Globus pallidus (tissue), 1 donor: ENCODE results near the gene ZC3H14.

Experiments used
- DNase-seq: peaks from one replicate; pipeline ENCODE4 v3.0.0-alpha.2; 2015; ENCODE audit warnings: low spot score

The ZC3H14 gene

GRCh38 chr14:88552876-88553275 lies 10.0 kb upstream of the ZC3H14 start:
- no peak for DNase-seq

GRCh38 chr14:88553886-88554456 lies 8.9 kb upstream of the ZC3H14 start:
- peak; percentile 40 for DNase-seq

GRCh38 chr14:88554457-88555286 lies 8.2 kb upstream of the ZC3H14 start, which contains the start of gene PTPN21:
Gene PTPN21, minus strand, starts transcription at chr14:88555007. Its CDS starts 4,590 bp downstream, at chr14:88550417.
- DNase-seq, result peak; percentile 58

DNA sequence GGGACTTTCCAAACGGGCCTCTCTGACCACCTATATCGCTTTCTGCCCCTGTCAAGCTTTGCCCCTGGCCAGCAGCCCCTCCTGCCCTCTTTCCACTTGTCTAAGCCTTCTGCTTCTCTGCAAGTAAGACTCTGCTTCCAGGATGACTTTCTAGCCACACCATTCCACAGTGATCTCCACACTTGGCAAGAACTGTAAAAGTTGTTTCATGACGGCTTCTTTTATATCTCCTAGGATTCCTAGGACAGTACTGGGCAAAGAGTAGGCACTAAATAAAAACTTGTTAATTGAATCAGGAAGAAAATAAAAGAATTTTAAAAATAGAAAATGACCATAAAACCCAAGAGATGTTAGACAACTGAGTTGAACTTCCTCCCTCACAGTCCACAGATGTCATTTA lies 6.3 kb upstream of the ZC3H14 start:
- no peak for DNase-seq

DNA sequence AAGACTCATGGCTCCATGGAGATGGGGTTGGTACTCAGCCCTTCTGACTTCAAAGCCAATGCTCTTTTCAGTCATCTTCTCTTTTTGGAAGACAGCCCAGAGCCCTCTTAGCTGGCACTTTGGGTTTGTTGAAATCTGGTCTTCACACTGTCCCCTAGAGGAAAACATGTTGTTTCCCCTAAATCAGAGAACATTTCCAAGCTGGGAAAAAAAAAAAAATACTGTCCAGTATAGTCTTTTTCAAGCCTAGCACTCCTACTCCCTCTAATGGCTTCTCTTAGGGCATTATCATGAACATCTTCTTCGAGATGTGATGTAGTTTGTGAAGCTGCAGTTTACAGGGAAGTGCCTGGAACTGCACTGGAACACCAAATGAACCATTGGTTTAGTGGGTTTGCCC lies 3.0 kb upstream of the ZC3H14 start:
- peak; percentile 46 for DNase-seq

DNA sequence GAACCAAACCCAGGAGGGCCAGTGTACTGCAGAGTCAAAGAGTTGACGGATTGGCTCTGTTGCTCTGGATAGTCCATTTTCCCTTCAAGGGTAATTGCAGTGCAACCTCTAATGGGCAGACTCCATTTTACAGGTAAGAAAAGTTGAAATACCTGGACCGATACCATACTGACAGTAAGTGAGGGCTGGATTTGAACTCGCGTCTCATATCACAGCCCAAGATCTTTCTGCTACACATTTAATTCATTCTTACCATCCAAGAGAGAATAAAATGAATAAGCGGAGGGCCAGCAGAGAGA lies 356 bp upstream of the ZC3H14 start:
- peak; percentile 6 for DNase-seq

- no peak for DNase-seq
These were observed 1.0 kb downstream of the ZC3H14 start for GRCh38 chr14:88563845-88564244.

- DNase-seq, result no peak
These were observed 2.6 kb downstream of the ZC3H14 start for GRCh38 chr14:88565427-88565826.

DNA sequence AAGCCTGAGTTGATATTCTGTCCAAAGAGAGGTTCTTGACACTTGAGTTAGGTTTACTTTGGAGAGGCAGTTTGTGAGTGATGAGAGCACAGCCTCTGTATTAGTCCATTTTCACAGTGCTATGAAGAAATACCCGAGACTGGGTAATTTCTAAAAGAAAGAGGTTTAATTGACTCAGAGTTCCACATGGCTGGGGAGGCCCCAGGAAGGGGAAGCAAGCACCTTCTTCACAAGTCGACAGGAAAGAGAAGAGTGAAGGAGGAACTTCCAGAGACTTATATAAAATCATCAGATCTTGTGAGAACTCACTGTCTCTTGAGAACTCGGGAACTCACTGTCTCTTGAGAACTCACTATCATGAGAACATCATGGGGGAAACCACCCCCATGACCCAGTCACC lies 5.4 kb downstream of the ZC3H14 start:
- no peak for DNase-seq

DNA sequence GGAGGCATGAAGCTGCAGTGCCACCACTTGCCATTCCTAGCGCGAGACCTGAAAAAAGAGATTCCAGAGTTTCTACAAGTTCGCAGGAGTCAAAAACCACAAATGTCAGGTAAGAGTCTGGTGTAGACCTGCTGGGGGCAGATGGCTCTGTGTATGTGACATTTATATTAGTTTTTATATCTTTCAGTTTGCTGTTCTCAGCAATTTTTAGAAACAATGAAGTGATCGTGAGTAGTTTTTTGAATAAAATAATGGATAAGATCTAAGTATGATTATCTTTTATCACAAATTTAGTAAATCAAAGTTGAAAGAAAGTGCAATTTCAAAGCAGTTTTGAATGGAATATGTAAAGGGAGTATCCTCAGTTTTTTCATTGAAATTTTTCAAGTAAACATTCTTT lies 9.3 kb downstream of the ZC3H14 start:
- DNase-seq, result no peak

DNA sequence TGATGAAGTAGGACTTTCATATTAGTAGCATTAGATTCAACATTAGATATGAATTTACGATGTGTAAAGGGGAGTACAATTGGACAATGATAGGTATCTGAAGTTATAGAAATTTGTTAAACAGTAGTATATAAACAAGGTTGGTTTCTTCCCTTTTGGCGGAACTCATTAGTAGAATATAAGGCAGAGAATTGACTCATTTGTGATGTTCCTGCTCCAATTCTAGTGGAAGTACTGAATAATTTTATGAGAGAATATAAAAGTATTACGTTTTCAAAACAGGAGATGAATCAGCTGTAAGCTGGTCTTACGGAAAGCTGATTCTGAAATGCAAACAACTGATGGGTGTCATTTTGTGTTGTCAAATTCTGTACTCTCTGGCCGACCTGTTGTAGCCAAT lies 13.4 kb downstream of the ZC3H14 start:
- no peak for DNase-seq

DNA sequence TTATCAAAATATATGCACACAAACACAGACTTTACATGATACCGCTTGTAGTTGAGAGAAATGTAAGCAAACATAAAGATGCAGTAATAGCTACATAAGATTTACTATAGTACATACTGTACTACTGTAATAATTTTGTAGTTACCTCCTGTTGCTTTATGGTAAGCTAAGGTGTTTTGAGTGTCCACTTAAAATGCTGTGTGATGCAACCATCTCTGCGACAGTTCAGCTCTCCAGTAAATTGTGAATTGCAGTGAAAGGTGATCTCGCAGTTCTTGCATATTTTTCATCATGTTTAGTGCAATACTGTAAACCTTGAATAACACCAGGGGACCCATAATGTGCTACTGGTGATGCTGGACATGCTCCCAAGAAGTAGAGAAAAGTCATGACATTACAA lies 21.6 kb downstream of the ZC3H14 start:
- no peak for DNase-seq

- DNase-seq, result no peak
These were observed 25.2 kb downstream of the ZC3H14 start for GRCh38 chr14:88588081-88588480.

DNA sequence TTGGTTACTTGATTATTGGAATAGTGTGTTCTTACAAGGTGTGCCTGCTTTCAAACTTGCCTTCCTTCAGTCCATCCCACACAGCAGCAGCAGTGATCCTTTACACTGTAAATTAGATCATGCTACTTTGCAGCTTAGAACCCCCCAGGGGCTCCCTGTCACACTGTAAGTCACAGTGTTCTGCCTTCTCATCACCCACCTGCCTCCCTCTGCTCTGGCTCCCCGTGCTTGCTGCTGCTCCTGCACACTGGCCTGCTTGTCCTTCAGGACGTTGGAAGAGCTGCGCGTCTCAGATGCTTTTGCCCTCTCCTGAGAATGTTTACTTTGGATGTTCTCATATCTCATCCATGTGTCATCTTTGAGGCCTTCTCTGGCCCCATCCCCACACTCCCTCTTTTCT lies 27.3 kb downstream of the ZC3H14 start:
- DNase-seq, result no peak

GRCh38 chr14:88592031-88592430 lies 29.2 kb downstream of the ZC3H14 start:
- no peak for DNase-seq

DNA sequence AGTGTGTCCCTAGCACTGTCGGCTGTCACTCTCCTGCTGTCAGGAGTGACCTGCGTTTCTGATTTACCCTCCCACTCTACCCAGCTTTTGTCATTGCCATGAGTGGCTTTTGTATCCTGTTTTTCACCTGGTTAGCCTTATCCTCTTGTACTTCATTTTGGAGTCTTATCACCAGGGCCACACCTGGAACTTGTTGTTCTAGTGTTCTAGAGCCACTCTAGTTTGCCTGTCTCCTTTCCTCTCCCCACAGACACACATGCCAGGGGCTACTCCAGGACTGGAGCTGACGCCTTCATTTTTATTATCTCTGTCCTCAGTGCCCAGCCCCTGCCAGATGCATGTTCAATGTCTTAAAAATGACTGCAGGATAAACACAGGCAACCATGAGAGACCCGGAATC lies 34.2 kb downstream of the ZC3H14 start:
- no peak for DNase-seq

DNA sequence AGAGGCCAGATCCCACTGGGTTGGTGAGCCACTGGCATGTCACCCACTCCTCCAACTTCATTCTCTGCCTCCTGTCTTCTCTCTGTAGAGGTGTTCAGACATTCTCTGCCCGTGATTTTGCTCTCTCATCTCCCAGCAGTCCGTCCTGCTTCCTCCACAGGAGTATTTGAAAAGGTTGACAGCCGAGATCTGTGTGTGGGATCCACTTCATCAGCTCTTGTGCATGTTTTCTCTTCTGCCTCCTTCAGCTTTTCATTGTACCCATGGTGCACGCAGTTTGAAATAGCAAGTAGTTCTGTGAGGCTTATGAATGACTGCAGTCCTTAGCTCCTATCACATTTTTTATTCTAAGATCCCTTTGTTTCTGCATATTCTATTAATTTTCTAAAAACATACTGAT lies 34.8 kb downstream of the ZC3H14 start:
- no peak for DNase-seq

GRCh38 chr14:88598097-88598675 lies 35.3 kb downstream of the ZC3H14 start:
- DNase-seq, result no peak

- no peak for DNase-seq
These were observed 36.5 kb downstream of the ZC3H14 start for GRCh38 chr14:88599326-88599725.

DNA sequence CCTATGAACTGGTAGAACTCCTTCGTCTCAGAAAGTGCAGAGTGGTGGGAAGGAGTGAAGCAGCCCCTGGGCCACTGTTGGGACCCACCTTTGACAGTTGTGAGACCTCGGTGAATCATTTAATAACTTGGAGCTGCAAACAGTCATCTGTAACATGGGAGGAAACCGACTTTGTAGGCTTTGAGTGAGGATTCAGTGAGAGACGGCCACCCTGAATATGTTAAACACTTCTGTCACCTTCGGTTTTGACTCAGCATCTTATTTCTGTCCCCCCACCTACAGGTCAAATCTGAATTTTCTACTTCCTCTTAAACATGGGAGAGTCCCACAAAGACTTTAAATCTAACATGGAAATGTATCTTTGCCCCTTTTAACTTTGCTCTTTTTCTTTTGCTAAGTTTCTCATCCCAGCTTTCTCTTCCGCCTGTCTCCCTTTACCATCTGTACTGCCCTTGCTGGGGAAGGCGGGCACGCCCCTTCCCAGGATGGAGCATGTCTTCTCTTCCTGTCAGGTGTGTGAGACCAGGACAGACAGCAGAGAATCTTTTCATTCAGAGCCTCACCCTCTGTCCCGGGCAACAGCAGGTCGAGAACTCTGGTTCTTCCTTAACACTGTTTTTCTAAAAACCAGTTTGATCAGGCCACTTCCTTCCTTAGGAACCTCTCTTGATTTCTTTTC lies 37.1 kb downstream of the ZC3H14 start:
- no peak for DNase-seq

- no peak for DNase-seq
These were observed 41.4 kb downstream of the ZC3H14 start for GRCh38 chr14:88604212-88604611.

- no peak for DNase-seq
These were observed 42.8 kb downstream of the ZC3H14 start for GRCh38 chr14:88605594-88605993.

DNA sequence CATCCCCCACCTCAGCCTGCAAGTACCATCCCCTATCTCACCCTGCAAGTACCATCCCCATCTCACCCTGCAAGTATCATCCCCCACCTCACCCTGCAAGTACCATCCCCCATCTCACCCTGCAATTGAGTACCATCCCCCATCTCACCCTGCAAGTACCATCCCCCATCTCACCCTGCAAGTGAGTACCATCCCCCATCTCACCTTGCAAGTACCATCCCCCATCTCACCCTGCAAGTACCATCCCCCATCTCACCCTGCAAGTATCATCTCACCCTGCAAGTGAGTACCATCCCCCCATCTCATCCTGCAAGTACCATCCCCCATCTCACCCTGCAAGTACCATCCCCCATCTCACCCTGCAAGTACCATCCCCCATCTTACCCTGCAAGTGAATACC lies 45.0 kb downstream of the ZC3H14 start:
- DNase-seq, result no peak
